Fibroblast of the aortic adventitia (primary cell): ENCODE data around the gene CEMIP. TPM values are rescaled to one million over a fixed set of nuclear protein-coding genes. Genes with fewer than 3 reads are reported as not detected.

ENCODE experiments used
- small RNA-seq: library from RNA; depleted of rRNA; stranded (forward); fragments of <200 nt; gene quantifications from one replicate; pipeline ENCODE3, GENCODE V24; 2012
- total RNA-seq: library from RNA; depleted of rRNA; stranded (reverse); fragments of >200 nt; gene quantifications from 2 replicates; pipeline ENCODE4 v1.2.3, GENCODE V29; 2012; ENCODE audit warnings: low replicate concordance

Gene CEMIP
- total RNA-seq, 1 donor: 225 TPM

Small RNA genes within 50 kb of the gene (small RNA-seq; reads per million reads assigned to genes)
- gene MIR4514: not detected
- gene MIR549A: 6.0 reads per million, percentile 90 among the genes with 10 or more reads in this experiment

Other genes with a start within 250 kb of the CEMIP start
- gene ABHD17C, start 84.1 kb upstream of the CEMIP start, total RNA-seq: 5.6 and 15.5 TPM in 2 replicates
- 18.9 and 25.8 TPM in 2 replicates for gene MESD, start 210.4 kb downstream of the CEMIP start, total RNA-seq
- gene TLNRD1, start 221.6 kb downstream of the CEMIP start, total RNA-seq: 9.3 and 10.5 TPM in 2 replicates